Measurements from ENCODE around the gene ZNF532. TPM values are rescaled to one million over a fixed set of nuclear protein-coding genes. Genes with fewer than 3 reads are reported as not detected.

The ZNF532 gene
- total RNA-seq (2021; ENCODE audit: unreplicated experiment) (49.8 TPM), Bru-seq, nascent RNA (percentile 76 among the genes with signal in this experiment), BruChase-seq, experiment 1, labeled RNA remaining after a 2-hour chase (percentile 68 among the genes with signal in this experiment), BruChase-seq, experiment 2, labeled RNA remaining after a 6-hour chase (percentile 75 among the genes with signal in this experiment)
- polyA plus RNA-seq (2012; ENCODE audit: insufficient read length), result 33.3 TPM
- long read RNA-seq, partial matches to known transcripts, result 23 of 37 reads
- long read RNA-seq, other reads (novel, unspliced or antisense), result 14 of 37 reads

GRCh38 chr18:58864146-58865032, at the start of gene ZNF532:
ZNF532 (plus strand) TSS chr18:58864877. CDS start in a region left out here.
- ChIA-PET POLR2A (interaction anchor here (0.7 kb wide), 1 partner anchor 67 kb away, joined by 3 read pairs; no protein-coding TSS in a partner anchor), CTCF (no interaction called here)
- peak; percentile 70 for ATAC-seq
- peak within 1 kb of the TSS; percentile 79 for H3K27ac ChIP-seq (ENCODE audit: low read length)
- intact Hi-C loops (cut with micrococcal nuclease; ENCODE audit: unreplicated experiment), result loop anchor here (5.0 kb wide), 1 partner anchor 77 kb away; no protein-coding TSS in a partner anchor
- DNase-seq (ENCODE audit: low read depth, low spot score), result no peak
- peak within 1 kb of the TSS; percentile 28 to 39 for H3K4me3 ChIP-seq (ENCODE audit: low read depth in 2 of 2, low read length in 2 of 2)
- no peaks in the 10 kb centered on the region for H3K27me3 ChIP-seq (ENCODE audit: control insufficient read depth, insufficient read depth, low read length)
- peaks cover 62% of the 10 kb centered on the region for H3K4me1 ChIP-seq (ENCODE audit: control insufficient read depth, insufficient read depth, low read length)
- BruUV-seq (replicated peaks), result TSS peak; percentile 65
- TF ChIP-seq POLR2AphosphoS5 (IDR thresholded peaks at IDR 0.05; ENCODE audit: low read depth, low read length) (no peak), TCF7L2 (IDR thresholded peaks at IDR 0.05; ENCODE audit: low read depth, low read length) (no peak), CTCF (IDR thresholded peaks at IDR 0.05) (no peak), SIN3A (IDR thresholded peaks at IDR 0.05; ENCODE audit: borderline replicate concordance, insufficient read depth, low read depth, low read length) (no peak), REST (IDR thresholded peaks at IDR 0.05; ENCODE audit: insufficient read depth in 1 of 2, low read depth in 2 of 2, low read length in 1 of 2) (no peak)
- in situ Hi-C loops (cut with HindIII; ENCODE audit: low pct_unique_long_range_greater_than_20kb, low sequenced_read_pairs), result no loop called here
- no peaks in the 10 kb centered on the region for H3K9me3 ChIP-seq (ENCODE audit: control insufficient read depth, insufficient read depth, low read depth, low read length)
- H3K36me3 ChIP-seq (ENCODE audit: control insufficient read depth, insufficient read depth, low read length), result no peaks in the 10 kb centered on the region

- in situ Hi-C loops (cut with HindIII; ENCODE audit: low pct_unique_long_range_greater_than_20kb, low sequenced_read_pairs), result no loop called here
- intact Hi-C loops (cut with micrococcal nuclease; ENCODE audit: unreplicated experiment), result no loop called here
- Histone ChIP-seq H3K27ac (ENCODE audit: low read length) (peak overlapping the region; percentile 51; the same call in 1 of the 2 replicates), H3K9me3 (ENCODE audit: control insufficient read depth, insufficient read depth, low read depth, low read length) (no peaks in the 10 kb centered on the region), H3K27me3 (ENCODE audit: control insufficient read depth, insufficient read depth, low read length) (no peaks in the 10 kb centered on the region), H3K4me1 (ENCODE audit: control insufficient read depth, insufficient read depth, low read length) (no peaks in the 10 kb centered on the region), H3K36me3 (ENCODE audit: control insufficient read depth, insufficient read depth, low read length) (no peaks in the 10 kb centered on the region), H3K4me3 (ENCODE audit: low read depth in 2 of 2, low read length in 2 of 2) (no peak overlapping the region)
- ATAC-seq (no peak), DNase-seq (ENCODE audit: low read depth, low spot score) (no peak)
- no TSS peak for BruUV-seq (replicated peaks)
- POLR2A ChIA-PET, result no interaction called here
- CTCF ChIA-PET, result no interaction called here
- TF ChIP-seq CTCF (IDR thresholded peaks at IDR 0.05) (no peak), REST (IDR thresholded peaks at IDR 0.05; ENCODE audit: insufficient read depth in 1 of 2, low read depth in 2 of 2, low read length in 1 of 2) (no peak), POLR2AphosphoS5 (IDR thresholded peaks at IDR 0.05; ENCODE audit: low read depth, low read length) (no peak), TCF7L2 (IDR thresholded peaks at IDR 0.05; ENCODE audit: low read depth, low read length) (no peak), SIN3A (IDR thresholded peaks at IDR 0.05; ENCODE audit: borderline replicate concordance, insufficient read depth, low read depth, low read length) (no peak)
Observed at GRCh38 chr18:58819051-58819450, 45.6 kb upstream of the ZNF532 start.
